Spleen (tissue), 11 donors: ENCODE results near the gene TMEM243. TPM values are rescaled to one million over a fixed set of nuclear protein-coding genes. Genes with fewer than 3 reads are reported as not detected.

Experiments
- DNase-seq: peaks from one replicate; pipeline ENCODE4 v3.0.0-alpha.2; 2020
- H3K27ac ChIP-seq, 8 donors: fragments of 200-600 bp; sonication (generic) in 7 of 8; 1 replicate in 4 of 8; 2 replicates in 4 of 8; pipeline versions ENCODE4 v1.5.0 to v1.8.0; 2016 to 2021; ENCODE audit warnings: inconsistent platforms in 4 of 8, mild to moderate bottlenecking in 4 of 8, moderate library complexity in 1 of 8
- H3K27me3 ChIP-seq, 7 donors: fragments of 200-600 bp; sonication (generic) in 6 of 7; replicated peaks in 1 of 7; 1 replicate in 4 of 7; 2 replicates in 3 of 7; pipeline versions ENCODE4 v1.5.0 to v1.8.0; 2016 to 2021; ENCODE audit warnings: inconsistent platforms in 3 of 7, mild to moderate bottlenecking in 1 of 7
- H3K36me3 ChIP-seq, 6 donors: fragments of 200-600 bp; sonication (generic) in 5 of 6; 1 replicate in 4 of 6; 2 replicates in 2 of 6; pipeline versions ENCODE4 v1.5.0 to v1.8.0; 2016 to 2021; ENCODE audit warnings: inconsistent platforms in 2 of 6
- H3K4me1 ChIP-seq, 6 donors: fragments of 200-600 bp; sonication (generic) in 5 of 6; 1 replicate in 3 of 6; 2 replicates in 3 of 6; pipeline versions ENCODE4 v1.5.0 to v1.8.0; 2016 to 2021; ENCODE audit warnings: inconsistent platforms in 3 of 6
- H3K4me3 ChIP-seq, 8 donors: fragments of 200-600 bp; sonication (generic) in 7 of 8; 1 replicate in 4 of 8; 2 replicates in 4 of 8; pipeline versions ENCODE4 v1.5.0 to v1.8.0; 2016 to 2021; ENCODE audit warnings: inconsistent platforms in 4 of 8, mild to moderate bottlenecking in 4 of 8, moderate library complexity in 2 of 8
- H3K9me3 ChIP-seq, 8 donors: fragments of 200-600 bp; sonication (generic) in 7 of 8; 1 replicate in 4 of 8; 2 replicates in 4 of 8; pipeline versions ENCODE4 v1.5.0 to v1.8.0; 2016 to 2021; ENCODE audit warnings: inconsistent platforms in 4 of 8
- CTCF ChIP-seq, 11 experiments: fragments of 200-600 bp in 7 of 11; fragments of 450-650 bp in 4 of 11; sonication (generic) in 4 of 11; IDR thresholded peaks in 8 of 11; conservative IDR thresholded peaks in 3 of 11; 1 replicate in 7 of 11; 2 replicates in 4 of 11; pipeline versions ENCODE4 v1.4.0 to v1.8.0; 2016 to 2021; ENCODE audit warnings: antibody characterized with exemption in 11 of 11, inconsistent platforms in 4 of 11, mild to moderate bottlenecking in 1 of 11
- POLR2A ChIP-seq, 3 donors: fragments of 450-650 bp; IDR thresholded peaks; one replicate each; pipeline ENCODE4 v1.5.1; 2017; ENCODE audit warnings: antibody characterized with exemption in 3 of 3, mild to moderate bottlenecking in 1 of 3
- POLR2AphosphoS5 ChIP-seq, 3 donors: sonication (generic); formaldehyde crosslinking; IDR thresholded peaks; one replicate each; pipeline ENCODE4 v1.5.1; 2017; ENCODE audit warnings: antibody characterized with exemption in 3 of 3
- WGBS, 5 donors: extraction: QIAGEN DNeasy Blood & Tissue Kit in 3 of 5; methylation state at CpG; one replicate each; pipeline versions ENCODE4 v1.1.5 to v1.1.7; 2013 to 2018; 5-methylcytosine and 5-hydroxymethylcytosine counted together
- intact Hi-C: fragments of 100-400 bp; cut with DNase I; formaldehyde crosslinking; loops from one replicate; pipeline ENCODE4 v1.15.0; 2023; ENCODE audit warnings: low total_unique reads
- polyA plus RNA-seq, 3 donors: library from polyadenylated mRNA; stranded (reverse); fragments of 200-250 nt; gene quantifications; one replicate each; pipeline ENCODE4 v1.2.1, GENCODE V29; 2013
- total RNA-seq, 7 donors: library from RNA; depleted of rRNA in 3 of 7; stranded (reverse); fragments of >200 nt in 3 of 7; fragmentation: NEBNext Ultra II Directional in 4 of 7; extraction: Animal tissue kit (Norgen Biotek cat#: 25700) in 4 of 7; gene quantifications; one replicate each; pipeline versions ENCODE4 v1.1.0 to v1.2.1, GENCODE V29; 2016 to 2021
- donor health status: healthy with polysubstance abuse.
- donor health status: DM: no; HTN: no; CAD: no; lungs with moderate emphysema.
- donor health status: DM: no; HTN: no; CAD: no.
- donor health status: Bipolar disorder and iron deficiency.
- donor health status: healthy.
- donor health status: DM: no; HTN: no; CAD: no.
- donor health status: DM: yes; HTN: yes; CAD: no.

TMEM243 gene
- total and polyA plus RNA-seq, 10 donors: 45.4 to 144 (median 86.4) TPM

- intact Hi-C loops: no loop called here
- TF ChIP-seq POLR2A (IDR thresholded peaks at IDR 0.05) (no peak), POLR2AphosphoS5 (IDR thresholded peaks at IDR 0.05) (no peak), CTCF (IDR thresholded peaks at IDR 0.05 in 8 of 11, conservative IDR thresholded peaks at IDR 0.05 in 3 of 11) (no peak)
- no peaks in the 10 kb centered on the region for H3K9me3 ChIP-seq
- DNase-seq: no peak
- H3K4me1 ChIP-seq: no peaks in the 10 kb centered on the region
- H3K4me3 ChIP-seq: no peak overlapping the region
- H3K36me3 ChIP-seq: no peaks in the 10 kb centered on the region
- H3K27me3 ChIP-seq: no peaks in the 10 kb centered on the region
- 88 to 99% (median 91%) methylated on average over 5 to 7 of the region's 7 CpGs for WGBS, 5 donors
- H3K27ac ChIP-seq: no peak overlapping the region
Observed at GRCh38 chr7:87231258-87231657, 11.7 kb upstream of the TMEM243 start.

- DNase-seq: no peak
- intact Hi-C loops: loop anchor here (10.0 kb wide), 1 partner anchor 172 kb away; the partner anchor contains the start of gene ELAPOR2
- H3K27ac ChIP-seq: no peak overlapping the region
- TF ChIP-seq POLR2AphosphoS5 (IDR thresholded peaks at IDR 0.05): no peak
- no peak for TF ChIP-seq POLR2A (IDR thresholded peaks at IDR 0.05)
- no peak for TF ChIP-seq CTCF (IDR thresholded peaks at IDR 0.05 in 8 of 11, conservative IDR thresholded peaks at IDR 0.05 in 3 of 11)
- no peaks in the 10 kb centered on the region for H3K36me3 ChIP-seq
- H3K4me1 ChIP-seq: peaks cover 0 to under 1% (median 0%) of the 10 kb centered on the region in 6 donors
- H3K27me3 ChIP-seq: peaks cover 0 to 10% (median 0%) of the 10 kb centered on the region in 7 donors
- 36 to 50% (median 49%) methylated on average over 3 of the region's 3 CpGs for WGBS, 5 donors
- H3K4me3 ChIP-seq: no peak overlapping the region
- no peaks in the 10 kb centered on the region for H3K9me3 ChIP-seq
Observed at GRCh38 chr7:87226495-87226894, 7.0 kb upstream of the TMEM243 start.

- intact Hi-C loops: loop anchor here (10.0 kb wide), 1 partner anchor 171 kb away; the partner anchor contains the start of gene ELAPOR2
- TF ChIP-seq POLR2A (IDR thresholded peaks at IDR 0.05): no peak
- TF ChIP-seq POLR2AphosphoS5 (IDR thresholded peaks at IDR 0.05): no peak
- no peak overlapping the region for H3K4me3 ChIP-seq
- H3K36me3 ChIP-seq: no peaks in the 10 kb centered on the region
- H3K27ac ChIP-seq: no peak overlapping the region
- H3K4me1 ChIP-seq: peaks cover 0 to 8% (median 5%) of the 10 kb centered on the region in 6 donors
- DNase-seq: no peak
- peaks cover 0 to 18% (median 0%) of the 10 kb centered on the region in 7 donors for H3K27me3 ChIP-seq
- 69 to 79% (median 75%) methylated on average over 1 of the region's 1 CpG for WGBS, 5 donors
- no peaks in the 10 kb centered on the region for H3K9me3 ChIP-seq
Observed at GRCh38 chr7:87225696-87226095, 6.2 kb upstream of the TMEM243 start.

GRCh38 chr7:87223666-87224065 is 4.1 kb upstream of the TMEM243 start:
- intact Hi-C loops: loop anchor here (5.0 to 10.0 kb wide), 2 partner anchors 76 to 169 kb away; partner anchors contain the start of gene ELAPOR2
- TF ChIP-seq POLR2AphosphoS5 (IDR thresholded peaks at IDR 0.05): no peak
- TF ChIP-seq CTCF (IDR thresholded peaks at IDR 0.05 in 8 of 11, conservative IDR thresholded peaks at IDR 0.05 in 3 of 11): no peak
- no peak for TF ChIP-seq POLR2A (IDR thresholded peaks at IDR 0.05)
- WGBS, 5 donors: 67 to 90% (median 79%) methylated on average over 1 of the region's 1 CpG
- no peaks in the 10 kb centered on the region for H3K36me3 ChIP-seq
- no peaks in the 10 kb centered on the region for H3K9me3 ChIP-seq
- H3K4me1 ChIP-seq: peaks cover 0 to 18% (median 13%) of the 10 kb centered on the region in 6 donors
- H3K27ac ChIP-seq: no peak overlapping the region
- H3K27me3 ChIP-seq: peaks cover 0 to 25% (median 0%) of the 10 kb centered on the region in 7 donors
- no peak for DNase-seq
- H3K4me3 ChIP-seq: no peak overlapping the region
